ENCODE results near the gene TRIM14.
"Not testable (repeated sequence)": the region's sequence is repeated elsewhere in the genome, so short reads cannot be mapped to it uniquely, and the experiment has no call there.

TRIM14 gene

DNA sequence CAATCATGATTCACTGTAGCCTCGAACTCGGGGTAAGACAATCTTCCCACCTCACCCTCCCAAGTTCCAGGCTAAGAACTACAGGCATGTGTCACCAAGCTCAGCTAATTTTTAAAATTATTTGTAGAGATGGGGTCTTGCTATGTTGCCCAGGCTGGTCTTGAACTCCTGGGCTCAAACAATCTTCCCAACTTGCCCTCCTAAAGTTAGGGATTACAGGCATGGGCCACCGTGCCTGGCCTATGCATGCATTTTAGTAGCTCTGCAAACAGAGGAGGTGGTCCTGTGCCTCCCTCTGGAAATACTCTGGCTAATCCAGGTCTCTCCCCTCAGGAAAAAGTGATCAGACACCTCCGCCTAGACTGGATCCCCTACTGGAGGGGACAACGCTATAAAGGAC, 21.5 kb upstream of the TRIM14 start:
- DNase-seq = no peak

DNA sequence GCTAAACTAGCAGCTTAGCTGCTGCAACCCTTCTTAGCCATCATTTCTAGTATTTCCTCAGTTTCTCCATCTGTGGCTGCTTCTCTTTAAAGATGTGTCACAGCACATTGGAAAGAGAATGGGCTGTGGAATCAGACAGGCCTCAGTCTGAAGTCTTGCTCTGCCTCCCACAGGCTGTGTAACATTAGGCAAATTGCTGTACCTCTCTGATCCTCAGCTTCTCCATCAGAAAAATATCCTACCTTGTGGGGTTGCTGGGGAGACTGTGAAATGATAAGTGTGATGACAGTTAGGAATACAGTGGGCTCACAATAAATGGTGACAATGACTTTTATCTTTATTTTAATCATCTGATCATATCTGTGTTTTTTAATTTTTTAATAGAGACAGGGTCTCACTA, 17.5 kb upstream of the TRIM14 start:
- no peak for DNase-seq

DNA sequence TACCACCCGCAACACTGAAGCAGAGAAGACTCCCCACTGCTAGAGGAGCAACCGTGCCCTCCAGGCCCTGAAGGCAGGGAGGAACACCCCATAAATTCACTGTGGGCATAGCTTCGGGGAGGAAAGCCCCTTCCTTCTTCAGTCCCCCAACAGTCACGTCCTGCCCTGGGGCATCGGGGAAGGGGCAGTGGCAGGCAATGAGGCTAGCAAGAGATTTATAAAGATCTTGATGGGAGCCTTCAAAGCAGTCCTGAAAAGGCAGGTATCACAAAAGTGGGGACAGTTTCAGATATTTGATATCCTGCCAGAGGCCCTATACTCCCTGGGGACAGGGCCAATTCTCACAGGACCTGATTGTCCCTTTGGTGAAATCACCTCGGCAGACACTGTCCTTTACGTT, 16.9 kb upstream of the TRIM14 start:
- no peak for DNase-seq

DNA sequence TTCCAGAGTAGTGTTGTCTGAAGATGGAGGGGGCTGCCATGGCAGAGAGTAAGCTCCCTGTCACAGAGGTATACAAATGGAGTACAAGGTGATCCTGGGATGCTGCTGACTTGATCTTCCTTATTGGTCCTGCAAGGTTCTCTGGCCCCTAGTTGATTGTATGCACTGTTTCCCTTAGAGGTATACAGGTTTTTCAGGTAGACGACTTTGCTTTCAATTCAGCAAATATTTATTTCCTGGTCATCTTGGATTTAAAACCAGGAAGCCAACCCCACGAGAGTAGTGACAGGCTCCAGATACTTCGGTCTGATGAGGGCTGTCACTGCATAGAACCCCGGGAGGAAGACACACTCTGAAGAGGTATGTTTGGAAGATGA, 16.5 kb upstream of the TRIM14 start:
- no peak for DNase-seq

DNA sequence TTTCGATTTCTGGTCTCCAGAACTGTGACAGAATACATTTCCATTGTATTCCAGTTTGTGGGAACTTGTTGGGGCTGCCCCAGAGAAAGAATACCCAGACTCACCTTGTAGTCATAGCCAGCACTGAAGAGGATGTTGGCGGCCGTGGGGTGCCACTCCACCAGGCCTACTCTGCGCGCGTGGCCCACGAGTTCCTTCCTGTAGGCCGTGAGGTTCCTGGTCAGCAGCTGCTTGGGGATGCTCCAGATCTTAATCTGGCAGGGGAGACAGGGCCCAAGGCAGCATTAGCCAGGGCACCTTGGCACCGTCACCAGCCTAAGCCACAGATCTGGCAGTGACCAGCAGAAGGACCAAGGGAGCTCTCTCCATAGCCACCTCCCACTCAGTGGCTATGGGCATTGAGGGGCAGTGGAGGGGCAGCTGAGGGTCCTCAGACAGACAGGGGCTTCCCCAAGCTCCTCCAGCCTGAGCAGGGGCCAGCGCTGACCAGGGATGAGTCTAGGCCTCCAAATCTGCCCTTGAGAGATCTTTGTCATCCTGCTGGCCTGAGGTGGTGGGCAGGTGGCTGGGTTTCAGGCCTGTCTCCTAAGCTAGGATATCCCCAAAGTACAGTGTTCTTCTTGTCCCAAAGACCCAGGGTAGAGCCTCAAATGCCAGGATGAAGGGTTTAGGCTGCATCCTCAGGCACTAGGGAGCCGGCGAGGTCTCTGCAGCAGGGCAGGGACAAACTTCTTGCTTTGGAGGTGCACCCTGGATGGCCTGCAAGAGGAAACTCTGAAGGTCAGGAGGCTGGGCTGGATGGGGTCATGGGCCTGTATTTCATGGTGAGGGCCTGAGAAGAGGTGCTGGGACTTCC, 15.9 kb upstream of the TRIM14 start:
- no peak for DNase-seq

DNA sequence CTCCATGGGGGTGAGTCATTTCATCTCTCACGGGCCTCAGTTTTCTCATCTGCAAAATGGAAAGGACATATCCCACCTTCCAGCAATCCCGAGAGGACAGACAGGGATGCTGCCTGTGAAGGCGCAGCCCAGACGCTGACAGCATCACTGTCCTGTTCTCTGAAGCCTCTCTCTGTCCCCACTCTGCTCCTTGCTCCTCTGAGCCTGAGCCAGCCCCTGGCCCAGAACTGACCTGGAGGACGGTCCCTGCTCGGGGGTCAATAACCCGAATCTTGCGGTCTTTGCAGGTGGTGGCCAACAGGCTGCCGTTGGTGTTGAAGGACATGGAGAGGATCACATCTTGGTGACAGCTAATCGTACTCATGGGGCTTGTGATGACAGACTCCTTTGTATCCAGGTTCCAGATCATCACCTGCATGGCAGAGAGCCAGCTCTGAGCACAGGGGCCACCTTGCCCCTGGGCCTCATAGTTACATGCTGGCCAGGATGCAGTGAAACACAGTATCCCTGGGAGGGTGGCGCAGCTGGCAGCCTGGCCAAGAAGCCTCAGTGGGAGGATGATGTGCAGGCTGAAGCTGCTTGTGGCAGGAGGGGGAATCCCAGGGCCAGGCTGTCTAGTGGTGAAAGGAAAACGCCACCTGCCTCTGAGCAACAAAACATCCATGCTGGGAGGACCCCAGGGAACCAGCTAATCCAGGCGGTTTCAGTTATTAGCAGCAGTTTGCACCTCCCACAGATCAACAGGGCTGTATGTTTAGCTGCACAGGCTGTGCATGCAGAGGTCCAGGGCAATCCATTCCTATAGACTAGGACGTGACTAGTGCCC, 14.0 kb upstream of the TRIM14 start:
- no peak for DNase-seq

DNA sequence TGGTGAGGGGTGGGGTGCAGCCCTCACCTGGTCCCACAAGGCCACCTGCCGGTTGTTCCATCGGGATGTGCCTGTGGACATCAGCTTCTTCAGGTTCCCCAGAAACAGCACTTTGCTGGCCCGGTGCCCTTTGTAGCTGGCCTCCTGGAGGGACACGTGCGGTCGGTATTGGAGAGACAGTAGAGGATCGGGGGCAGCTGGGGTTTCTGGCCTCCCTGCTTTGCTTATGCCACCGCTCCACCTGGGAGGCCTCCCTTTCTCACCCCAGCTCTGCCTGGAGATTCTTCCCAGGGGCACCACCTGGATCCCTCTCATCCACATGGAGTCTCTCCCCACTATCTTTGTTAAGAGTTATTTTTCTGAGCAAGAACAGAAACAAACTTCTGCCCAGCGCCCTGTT, 13.1 kb upstream of the TRIM14 start:
- no peak for DNase-seq

DNA sequence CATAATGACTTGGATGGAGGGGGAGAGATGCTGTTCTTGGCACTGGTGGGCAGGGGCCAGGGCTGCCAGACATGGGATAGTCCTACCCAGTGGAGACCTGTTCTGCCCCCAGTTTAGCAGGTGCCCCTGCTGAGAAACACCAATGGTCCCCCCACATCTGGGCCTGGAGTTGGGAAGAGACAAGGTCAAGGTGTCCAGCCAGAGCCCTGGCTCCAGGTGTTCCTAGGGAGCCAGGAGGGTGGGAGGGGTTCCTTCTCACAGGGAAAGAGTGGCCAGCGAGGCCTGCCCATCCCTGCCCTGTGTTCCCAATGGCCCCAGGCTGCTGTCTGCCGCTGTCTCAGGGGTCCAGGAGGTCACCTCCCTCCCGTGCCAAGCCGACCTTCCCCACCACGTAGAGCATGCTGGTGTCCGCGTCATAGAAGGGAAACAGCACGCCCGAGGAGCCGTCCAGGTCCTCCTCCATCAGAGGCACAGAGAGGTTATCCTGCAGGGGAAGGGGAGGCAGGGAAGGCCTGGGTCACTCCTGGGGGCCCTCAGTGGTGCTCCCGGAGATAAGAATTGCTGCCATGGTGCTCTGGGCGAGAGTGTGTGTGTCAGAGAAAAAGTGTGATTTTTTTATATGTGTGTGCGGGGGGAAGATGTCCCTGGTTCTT, 11.7 kb upstream of the TRIM14 start:
- no peak for DNase-seq

DNA sequence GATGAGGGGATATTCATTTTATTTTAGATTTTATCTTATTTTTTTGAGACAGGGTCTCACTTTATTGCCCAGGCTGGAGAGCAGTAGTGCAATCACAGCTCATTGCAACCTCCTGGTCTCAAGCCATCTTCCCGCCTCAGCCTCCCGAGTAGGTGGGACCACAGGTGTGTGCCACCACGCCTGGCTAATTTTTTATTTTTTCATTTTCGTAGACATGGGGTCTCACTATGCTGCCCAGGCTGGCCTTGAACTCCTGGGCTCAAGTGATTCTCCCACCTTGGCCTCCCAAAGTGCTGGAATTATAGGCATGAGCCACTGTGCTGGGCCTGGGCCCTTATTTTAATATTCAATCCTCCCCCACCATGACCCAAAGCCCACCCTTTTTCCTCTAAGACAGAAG, 11.0 kb upstream of the TRIM14 start:
- DNase-seq = not testable (repeated sequence)

DNA sequence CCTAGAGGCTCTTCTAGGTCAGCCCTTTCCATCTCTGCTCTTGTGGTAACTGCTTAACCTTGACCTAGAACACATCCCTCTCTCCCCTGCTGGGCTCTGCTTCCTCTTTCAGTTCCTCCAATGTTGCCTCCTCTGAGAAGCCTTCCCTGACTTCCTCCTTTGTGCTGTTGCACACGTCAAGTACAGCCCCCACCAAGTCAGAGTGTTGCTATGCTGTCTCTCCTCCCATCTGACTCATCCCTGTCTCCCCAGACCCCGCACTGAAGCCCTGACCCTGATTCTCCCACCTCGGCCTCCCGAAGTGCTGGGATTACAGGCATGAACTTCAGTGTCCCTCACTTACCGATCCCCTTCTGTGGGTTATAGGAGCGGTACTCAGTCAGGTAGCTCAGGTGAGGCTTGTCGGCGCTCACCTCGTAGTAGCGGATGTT, 10.4 kb upstream of the TRIM14 start:
- DNase-seq = no peak

DNA sequence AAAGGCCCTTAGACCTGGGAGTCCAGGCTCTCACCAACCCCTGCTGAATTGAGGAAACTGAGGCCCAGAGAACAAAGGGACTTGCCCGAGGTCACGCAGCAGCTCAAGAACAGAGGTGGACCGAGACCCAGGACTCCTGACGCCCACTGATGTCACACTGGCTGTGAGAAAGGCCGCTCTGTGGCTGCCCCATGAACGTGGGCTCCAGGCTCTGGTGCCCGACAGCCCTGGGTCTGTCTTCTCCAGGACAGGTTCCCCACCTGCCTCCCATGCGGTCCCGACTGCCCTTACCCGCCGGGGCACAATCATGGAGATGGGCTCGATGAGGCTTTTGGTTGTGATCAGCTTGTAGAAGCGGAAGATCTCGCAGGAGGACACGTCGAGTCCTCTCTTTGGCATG, 9.3 kb upstream of the TRIM14 start:
- no peak for DNase-seq

DNA sequence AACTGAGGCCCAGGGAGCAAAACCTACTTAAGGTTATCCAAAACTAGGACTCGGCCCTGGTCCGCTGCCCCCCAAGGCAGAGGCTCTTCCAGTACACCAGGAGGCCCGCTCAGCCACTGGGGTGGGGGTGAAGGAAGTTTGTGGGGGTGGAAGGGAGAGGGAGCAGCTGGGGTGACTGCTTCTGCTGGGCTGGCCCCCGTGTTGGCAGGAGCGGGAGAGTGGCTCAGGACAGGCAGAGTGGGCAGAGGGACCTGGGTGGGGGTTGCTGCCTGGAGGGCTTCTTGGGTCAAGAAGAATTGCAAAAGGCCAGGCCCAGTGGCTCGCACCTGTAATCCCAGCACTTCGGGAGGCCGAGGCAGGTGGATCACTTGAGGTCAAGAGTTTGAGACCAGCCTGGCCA, 8.2 kb upstream of the TRIM14 start:
- no peak for DNase-seq

DNA sequence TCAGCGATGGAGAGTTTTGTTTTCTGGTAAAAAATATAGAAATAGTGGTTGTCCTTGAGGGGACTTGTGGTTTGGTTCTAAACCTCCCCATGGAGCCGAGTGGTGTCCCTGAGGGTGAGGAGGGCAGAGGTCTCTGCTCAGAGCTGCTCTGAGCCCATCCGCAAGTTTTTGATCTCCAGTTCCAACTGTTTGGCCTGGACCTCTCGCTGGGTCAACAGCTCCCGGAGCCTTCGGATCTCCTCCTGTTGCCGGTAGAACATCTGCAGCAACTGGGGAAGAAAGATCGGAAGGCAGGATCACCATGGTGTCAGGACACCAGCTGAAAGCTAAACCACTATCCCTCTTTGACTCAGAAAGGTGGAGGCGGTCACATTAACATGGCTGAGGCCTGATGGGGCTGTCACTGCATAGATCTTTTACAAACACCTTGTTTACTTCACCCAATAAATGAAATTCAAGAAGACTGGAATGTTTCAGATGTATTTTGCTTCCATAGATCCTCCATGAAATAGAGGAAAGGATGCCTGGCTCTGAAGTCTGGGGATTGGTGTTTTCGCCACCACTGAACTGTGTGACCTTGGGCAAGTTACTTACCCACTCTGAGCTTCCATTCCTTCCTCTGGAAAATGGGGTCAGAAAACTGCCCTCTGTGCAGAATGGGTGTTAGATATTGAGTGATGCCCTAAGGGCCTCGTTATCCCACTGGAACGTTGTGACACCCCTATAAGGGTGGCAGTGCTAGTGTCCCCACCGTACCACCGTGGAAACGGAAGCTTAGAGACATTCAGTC, 5.8 kb upstream of the TRIM14 start:
- no peak for DNase-seq

DNA sequence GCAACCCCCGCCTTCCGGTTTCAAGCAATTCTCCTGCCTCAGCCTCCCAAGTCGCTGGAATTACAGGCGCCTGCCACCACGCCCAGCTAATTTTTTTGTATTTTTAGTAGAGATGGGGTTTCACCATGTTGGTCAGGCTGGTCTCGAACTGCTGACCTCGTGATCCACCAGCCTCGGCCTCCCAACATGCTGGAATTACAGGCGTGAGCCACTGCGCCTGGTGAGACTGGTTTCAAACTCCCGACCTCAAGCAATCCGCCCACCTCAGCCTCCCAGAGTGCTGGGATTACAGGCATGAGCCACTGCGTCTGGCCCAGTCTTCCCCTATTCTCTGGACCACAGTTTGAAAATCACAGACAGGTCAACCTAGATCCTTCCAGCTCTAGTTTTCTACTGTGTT, 5.1 kb upstream of the TRIM14 start:
- not testable (repeated sequence) for DNase-seq

DNA sequence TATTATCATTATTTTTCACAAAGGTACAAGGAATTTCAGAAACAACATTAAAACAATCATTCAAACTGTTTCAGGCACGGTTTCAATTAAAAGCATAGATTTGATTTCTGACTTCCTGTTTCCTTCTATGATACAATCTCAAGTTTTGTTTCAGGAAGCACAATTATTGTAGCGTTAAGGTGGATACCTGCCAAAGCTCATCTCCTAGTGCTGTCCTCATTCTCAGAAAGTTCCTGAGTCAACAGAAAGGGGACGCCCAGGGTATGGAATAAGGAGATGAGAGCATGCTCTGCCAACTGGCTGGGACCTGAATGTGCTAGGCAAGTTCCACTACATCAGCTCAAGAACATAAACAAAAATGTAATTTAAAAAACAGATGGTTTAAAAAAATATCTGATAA, 2.0 kb upstream of the TRIM14 start:
- DNase-seq = no peak

DNA sequence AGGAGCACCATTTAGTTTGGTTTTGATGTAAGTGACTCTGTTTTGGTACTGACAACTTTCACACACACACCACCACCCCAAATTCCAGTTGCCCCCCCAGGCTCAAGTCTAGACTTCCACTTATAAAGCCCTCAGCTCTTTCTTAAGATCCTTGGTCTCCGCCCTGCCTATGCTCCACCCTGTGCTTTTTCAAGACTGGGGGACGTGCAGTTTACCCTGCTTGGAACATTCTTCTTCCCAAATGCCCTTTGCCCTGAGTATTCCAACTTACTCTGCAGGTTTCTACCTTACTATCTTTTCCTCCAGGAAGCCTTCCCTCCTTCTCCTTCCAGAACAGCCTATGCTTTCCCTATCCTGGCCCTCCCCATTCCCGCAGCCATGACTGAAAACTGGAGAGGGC, 1.5 kb upstream of the TRIM14 start:
- no peak for DNase-seq

DNA sequence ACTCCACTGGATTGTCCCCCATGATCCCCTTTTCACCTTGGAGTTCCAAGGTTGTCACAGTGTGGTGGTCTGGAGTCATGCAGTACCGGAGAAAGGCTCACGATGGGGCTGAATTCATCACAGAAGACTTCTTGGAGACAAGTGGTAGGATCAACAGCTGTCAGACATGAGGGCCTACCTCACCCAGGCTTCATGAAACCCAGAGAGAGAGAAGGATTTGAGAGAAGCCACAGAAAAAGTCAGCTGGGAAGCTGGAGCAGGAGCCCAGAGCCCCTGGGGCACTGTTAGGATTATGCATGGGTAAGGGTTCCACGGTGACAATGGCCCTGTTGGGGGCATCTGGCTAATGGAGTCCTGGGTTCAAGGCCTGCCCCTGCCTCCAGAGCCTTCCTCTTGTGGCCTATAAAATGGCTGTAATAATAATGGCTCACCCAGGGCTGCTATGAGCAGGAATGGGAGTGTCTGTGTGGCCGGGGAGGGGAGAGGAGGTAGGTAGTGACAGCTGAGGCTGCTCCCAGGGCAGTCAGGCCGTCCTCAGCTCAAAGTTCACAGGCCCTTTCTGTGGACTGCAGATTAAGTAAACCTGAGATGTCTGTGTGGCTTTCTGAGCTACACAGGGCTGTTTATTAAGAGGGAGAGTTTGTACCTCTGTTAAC, 910 bp downstream of the TRIM14 start:
- no peak for DNase-seq

DNA sequence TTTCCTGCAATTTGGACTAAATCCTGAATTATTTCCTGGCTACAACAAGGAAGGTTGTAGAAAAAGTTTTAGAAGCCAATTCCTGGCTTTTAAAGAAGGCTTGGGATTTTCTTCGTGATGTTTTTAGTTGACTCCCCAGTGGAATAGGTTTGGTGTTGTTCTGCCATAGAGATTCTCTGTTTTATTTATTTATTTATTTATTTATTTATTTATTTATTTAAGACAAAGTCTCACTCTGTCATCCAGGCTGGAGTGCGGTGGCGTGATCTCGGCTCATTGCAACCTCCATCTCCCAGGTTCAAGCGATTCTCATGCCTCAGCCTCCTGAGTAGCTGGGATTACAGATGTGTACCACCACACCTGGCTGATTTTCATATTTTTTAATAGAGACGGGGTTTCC, 1.9 kb downstream of the TRIM14 start:
- DNase-seq = not testable (repeated sequence)

DNA sequence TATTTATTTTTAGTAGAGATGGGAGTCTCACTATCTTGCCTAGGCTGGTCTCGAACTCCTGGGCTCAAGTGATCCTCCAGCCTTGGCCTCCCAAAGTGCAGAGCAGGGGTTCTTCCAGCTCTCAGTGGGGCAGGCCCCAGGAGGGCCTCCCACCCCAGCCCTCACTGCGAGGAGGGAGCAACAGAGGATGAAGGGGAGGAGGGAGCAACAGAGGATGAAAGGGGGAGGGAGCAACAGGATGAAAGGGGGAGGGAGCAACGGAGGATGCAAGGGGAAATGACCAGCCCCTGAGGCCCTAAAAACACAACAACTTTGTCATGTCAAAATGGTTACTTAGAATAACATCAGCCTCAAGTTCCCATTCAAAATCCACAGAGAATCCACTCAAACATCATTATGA, 10.0 kb downstream of the TRIM14 start:
- DNase-seq = no peak

DNA sequence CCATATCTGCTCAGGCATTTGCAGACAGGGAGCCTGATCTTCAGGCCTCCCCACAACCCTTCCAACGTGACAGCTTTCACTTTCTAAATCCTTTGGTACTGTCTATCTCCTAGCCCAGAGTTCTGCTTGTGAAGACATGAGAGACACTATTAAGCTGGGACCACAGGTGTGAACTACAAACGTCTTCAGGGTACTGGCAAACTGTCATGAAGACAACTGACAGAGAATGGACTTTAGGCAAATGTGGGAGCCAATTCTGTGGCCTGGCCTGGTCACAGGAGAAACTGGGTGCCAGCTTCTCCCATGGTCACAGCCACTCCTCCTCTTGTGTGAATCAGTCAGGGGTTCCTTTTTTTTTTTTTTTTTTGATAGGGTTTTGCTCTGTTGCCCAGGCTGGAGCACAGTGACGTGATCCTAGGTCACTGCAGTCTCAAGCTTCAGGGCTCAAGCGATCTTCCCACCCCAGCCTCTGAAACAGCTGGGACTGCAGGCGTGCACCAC, 10.4 kb downstream of the TRIM14 start:
- DNase-seq = no peak

DNA sequence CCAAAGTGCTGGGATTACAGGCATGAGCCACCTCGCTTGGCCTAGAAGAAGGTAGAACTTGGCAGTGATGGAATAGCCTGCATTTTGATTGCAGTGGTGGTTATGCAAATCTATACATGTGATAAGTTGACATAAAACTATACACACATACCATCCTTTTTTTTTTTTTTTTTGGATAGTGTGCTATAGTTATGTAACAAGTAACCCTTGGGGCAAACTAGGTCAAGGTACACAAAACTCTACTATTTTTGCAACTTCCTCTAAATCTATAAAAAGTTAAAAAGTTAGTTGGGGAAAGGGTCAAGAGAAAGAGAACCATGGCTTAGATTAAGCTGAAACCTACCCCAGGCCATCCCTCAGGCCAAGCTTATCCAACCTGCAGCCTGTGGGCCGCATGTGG, 11.1 kb downstream of the TRIM14 start:
- no peak for DNase-seq

DNA sequence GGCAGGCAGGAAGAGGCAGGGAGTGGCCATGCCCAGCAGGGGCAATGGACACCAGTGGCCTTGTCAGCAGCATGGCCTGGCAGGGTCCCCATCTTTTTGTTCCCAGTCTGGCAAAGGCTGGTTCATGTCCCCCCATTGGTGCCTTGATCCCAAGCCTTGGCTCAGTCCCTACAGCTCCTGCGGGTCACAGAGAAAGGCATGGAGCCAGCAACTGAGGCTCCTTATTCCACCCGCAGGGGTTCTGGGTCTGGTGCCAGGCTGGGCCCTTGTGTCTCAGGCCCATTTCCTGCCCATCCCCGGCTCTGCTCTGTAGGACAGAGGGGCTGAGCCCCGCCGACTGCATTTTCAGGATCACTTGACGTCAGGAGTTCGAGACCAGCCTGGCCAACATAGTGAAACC, 14.0 kb downstream of the TRIM14 start:
- DNase-seq = no peak

All from left hindlimb (tissue), 1 donor.